ENCODE results near the gene BANP. TPM values are rescaled to one million over a fixed set of nuclear protein-coding genes. Genes with fewer than 3 reads are reported as not detected.
A peak's percentile ranks its signal among the peaks of the same experiment; 100 is the strongest.

Gene BANP
- polyA plus RNA-seq, 4 donors, result 22.8 to 34.0 (median 26.1) TPM

DNA sequence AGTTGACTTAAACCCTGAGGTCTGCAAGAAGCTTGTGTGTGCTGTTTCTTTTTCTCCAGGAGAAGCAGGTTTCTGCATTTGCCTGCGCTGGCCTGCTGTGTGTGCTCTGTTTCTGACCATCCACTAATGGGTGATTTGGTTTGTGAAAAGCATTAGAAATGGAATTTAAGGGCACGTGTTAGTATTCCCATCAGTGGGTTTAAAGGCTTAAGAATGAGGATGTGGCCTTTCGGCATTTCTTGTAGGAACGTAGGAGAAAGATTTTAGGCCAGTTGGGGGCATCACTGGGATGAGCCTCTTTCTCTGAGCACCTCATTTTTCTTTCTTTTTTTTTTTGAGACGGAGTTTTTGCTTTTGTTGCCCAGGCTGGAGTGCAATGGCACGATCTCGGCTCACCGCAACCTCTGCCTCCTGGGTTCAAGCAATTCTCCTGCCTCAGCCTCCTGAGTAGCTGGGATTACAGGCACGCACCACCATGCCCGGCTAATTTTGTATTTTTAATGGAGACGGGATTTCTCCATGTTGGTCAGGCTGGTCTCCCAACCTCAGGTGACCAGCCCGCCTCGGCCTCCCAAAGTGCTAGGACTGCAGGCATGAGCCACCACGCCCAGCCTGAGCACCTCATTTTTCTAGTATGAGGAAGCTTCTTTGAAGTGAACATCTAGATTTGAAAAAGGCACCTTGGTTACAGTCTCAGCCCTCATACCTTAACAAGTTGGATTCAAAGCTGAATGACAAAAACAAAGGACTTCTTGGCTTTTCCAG is 110.3 kb downstream of the BANP start:
- DNase-seq (ENCODE audit: low read depth in 4 of 4, low spot score in 3 of 4), result no peak

DNA sequence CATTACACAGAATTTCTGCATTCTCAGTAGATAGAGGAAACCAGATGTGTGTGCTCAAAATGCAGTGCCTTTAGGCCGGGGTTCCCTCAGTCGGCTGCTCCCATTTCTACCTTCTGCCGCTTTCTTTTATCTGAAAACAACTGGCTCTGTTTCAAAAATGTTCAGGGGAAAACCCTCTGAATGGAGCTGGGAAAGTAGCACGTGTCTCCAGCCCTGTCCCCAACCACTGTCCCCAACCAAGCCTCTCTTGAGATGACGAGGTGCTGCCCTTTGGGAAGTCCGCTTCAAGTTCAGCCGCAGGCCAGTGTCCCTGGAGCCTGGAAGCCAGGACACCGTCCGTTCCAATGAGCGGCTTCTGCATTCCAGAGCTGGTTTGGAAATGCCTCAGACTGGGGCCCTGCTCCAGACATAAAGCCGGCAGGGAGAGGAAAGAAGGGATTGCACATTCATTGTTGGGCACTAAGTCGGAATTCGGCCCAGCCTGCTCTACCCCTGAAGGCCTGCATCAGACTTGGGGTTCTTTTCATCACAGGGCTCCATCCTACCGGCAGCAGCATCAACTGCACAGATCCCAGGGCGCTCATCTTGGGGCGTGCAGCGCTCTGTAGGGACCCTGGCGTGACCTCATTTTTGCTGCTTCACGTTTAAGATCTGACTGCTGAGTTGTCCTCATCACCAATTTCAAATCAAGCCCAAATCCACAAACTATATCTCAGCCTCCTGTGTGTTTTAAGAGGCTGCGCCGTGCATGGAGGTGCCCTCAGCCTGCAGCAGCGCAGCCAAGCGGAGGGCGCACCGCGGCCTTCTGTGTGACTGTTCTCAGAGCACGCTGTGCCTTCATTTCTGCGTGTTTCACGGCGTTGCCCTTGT is 111.3 kb downstream of the BANP start:
- DNase-seq (ENCODE audit: low read depth in 4 of 4, low spot score in 3 of 4), result peak in 2 of 4 donors; percentile 20 to 26

DNA sequence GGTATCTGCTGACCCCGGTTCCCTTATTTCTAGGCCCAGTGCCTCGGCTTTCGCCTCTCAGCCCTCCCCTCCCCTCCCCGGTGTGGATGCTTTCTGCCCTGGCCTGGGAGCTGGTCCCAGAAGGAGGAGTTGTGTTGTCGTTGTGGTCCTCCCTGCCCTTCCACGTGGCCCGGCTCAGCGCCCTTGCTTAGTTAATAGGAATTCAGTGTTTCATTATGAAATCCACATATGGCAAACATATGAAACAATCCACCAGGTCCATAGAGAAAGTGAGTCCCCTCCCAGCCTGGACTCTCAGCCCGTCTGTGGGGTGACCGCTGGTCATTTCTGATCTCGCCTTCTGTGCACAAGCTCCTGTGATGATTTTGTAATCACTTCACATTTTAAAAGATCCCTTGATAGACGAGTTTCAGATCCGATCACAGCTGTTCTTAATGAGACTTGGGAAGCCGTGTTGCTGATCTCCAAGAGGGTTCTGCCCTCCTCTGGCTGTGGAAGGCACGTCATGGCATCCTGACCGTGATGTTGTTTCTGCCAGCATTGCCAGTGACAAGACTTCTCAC is 112.1 kb downstream of the BANP start:
- DNase-seq (ENCODE audit: low read depth in 4 of 4, low spot score in 3 of 4), result no peak

DNA sequence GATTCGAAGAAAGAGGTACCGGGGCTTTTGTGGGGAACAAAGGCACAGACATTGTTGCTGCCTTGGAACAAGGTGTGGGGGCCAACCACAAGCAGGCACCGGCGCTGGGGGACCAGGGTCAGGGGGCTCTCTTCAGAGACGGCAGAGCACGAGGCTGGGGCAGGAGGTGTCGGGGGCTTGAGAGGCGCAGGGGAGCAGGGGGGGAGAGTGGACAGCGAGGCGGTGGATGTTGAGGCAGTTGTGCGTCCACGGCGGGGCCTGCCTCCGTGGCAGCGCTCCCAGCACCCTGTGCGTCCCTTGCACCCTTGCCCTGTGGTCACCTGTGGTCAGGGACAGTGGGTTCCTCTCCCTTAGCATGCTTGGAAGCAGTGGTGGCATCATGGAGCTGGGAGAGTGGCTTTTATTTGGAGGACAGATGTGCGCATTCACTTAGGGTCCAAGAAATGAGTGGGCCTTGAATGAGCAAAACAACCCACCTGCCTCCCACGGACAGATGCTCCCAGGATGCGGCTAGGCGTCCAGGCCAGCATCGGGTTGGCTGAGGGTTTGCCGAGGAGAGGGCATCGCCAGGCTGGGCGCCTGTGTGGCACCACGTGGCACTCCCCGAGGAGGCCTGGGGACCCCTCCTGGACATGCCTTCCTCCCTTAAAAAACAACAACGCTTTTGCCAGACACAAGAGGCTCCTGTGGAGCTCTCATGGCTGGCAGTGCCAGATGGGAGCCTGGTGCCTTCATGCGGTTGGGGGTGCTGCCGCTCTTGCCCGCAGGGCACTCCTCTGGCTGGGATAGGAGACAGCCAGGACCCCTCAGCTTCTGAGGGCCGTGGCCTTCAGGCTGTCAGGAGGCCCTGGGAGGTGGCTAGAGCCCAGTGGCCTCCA is 113.0 kb downstream of the BANP start:
- no peak for DNase-seq (ENCODE audit: low read depth in 4 of 4, low spot score in 3 of 4)

DNA sequence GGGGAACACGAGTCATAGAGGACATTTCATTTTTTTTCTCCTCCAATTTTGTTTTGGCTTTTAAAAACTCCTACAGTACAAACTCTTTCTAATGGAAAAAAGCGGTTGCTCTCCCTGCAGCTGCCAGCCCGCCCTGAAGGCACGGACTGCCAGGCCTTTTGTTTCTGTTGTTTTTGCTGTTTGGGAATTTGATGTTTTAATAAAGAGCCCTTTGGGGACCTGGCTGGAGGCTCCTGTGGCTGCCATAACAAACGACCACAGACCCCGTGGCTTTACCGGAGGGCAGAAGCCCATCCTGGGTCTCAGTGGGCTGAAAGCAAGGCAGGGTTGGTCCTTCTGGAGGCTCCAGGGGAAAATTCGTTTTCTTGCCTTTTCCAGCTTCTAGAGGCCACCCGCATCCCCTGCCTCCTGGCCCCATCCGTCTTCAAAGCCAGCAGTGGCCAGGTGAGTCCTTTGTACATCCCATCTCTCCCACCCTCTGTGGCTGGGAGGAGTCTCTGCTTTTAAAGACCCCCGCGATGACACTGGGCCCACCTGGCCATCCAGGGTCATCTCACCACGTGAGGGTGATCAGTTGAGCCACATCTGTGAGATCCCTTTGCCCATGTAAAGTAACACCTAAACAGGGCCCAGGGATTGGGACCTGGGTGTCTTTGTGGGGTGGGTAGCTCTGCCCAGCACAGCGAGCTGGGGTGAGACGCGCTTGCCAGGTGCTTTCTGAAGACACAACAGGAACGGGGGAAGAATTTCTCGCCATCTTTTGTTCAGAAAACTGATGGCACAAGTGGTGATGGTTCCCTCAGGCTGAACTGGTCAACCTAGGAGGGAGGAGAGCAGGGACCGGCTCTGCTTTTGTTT is 113.9 kb downstream of the BANP start:
- DNase-seq (ENCODE audit: low read depth in 4 of 4, low spot score in 3 of 4), result no peak

DNA sequence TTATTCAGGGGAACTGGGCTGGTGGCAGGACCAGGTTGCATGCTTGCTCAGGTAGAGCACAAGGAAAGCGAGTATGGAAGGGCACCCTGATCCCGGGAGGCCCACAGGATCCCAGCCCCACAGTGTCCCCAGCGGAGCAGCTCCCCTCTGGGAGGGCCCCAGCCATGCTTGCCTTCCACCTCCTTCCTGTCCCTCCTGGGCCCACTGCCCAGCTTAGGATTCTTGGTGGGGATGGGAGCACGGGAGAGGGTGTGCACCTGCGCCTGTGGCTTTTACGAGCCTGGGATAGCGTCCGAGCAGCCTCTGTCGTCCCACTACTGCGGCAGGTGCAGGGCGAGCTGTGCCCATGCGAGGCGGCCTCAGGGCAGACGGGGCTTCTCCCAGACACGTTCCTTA is 114.5 kb downstream of the BANP start:
- DNase-seq (ENCODE audit: low read depth in 4 of 4, low spot score in 3 of 4), result no peak

DNA sequence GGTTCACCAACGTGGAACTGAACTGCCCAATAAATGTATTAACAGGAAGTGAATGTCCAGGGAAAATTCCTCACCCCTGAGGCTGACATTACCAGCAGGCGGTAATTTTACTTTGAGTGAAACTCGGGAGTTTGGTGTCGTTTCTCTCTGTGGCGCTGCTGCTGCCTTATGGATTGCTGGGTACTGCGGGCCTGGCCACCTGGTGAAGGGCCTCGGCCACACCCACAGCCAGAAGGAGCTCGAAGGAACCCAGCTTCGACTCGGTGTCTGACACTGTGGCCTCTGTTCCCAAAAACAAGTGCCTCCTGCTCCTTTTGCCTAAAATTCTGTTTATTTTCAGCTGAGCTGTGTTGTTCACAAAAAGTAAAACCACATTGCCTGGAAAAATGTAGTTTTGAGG is 115.0 kb downstream of the BANP start:
- DNase-seq (ENCODE audit: low read depth in 4 of 4, low spot score in 3 of 4), result no peak

DNA sequence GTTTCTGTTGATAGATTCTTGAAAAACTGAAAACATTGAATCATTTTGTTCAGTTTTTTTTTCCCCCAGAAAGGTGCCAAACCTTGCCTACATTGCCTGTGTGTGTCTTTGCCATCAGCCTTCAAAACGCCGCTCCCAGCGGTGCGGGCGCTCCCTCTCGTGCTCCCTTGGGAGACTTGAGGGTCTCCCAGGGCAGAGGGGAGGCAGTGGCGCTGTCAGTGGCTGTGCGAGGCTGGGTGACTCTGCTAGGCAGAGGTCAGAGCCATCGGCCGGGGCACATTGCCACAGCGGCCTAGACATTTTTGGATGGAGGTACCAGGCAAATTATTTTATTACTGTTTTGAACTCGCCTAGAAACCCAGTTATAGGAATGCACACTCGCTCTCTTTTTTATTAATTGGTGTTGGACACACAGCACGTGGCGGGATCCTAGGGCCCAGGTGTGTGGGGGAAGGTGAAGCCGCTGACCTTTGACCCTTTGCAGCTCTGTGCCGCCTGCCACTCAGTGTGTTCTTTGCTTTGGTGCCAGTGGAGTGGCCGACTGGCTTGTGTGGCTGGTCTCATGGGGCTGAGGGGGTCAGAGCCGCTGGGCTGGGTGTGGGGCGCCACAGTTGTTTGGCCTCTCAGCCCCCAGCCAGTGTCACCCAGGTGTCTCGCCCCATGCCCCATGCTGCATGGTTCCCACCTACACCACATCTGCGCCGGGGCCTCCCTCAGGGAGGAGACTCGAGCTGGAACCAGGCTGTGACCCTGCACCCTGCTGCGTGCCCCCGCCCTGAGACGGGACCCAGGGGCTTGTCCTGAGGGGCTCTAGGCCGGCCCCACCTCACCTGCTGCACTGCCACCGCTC is 115.7 kb downstream of the BANP start:
- DNase-seq (ENCODE audit: low read depth in 4 of 4, low spot score in 3 of 4), result no peak

DNA sequence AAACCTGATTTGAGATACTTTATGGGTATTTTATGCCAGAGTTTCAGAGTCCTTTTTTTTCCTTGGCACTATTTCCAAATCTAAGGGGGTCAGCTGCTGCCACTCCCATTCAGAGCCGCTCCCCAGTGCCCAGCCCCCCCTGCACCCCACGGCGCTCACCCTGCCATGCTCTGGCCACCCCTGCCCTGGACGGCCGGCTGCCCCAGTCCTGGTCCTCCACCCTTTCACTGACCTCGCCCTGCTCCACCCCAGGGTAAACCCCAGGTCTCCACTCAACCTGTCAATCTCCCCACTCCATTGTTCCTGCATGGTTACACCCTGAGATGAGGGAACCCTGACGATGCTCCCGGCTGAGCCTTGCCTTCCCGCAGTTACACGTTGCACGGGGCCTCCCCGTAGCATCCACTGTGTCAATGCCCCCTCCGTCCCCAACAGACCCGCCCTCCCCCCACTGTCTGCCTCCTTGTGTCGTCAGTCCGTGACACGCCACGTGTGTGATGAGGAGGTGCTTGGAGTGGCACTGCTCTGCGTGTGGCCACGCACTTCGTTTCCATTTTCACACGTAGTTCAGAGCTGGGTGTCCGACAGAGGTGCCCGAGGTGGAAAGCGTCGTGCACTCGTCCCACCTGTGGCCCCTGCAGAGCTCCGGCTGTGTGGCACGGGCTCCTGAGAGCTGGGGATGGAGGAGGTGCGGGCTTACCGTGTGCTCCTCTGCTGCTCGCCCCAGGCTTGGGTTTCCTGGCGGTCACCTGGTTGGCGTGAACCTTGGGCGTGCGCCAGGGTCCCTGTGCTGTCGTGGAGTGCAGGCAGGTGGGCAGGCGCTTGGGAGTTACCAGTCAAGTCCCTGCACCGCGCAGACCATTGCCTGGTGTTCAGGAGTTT is 116.5 kb downstream of the BANP start:
- DNase-seq (ENCODE audit: low read depth in 4 of 4, low spot score in 3 of 4), result no peak

DNA sequence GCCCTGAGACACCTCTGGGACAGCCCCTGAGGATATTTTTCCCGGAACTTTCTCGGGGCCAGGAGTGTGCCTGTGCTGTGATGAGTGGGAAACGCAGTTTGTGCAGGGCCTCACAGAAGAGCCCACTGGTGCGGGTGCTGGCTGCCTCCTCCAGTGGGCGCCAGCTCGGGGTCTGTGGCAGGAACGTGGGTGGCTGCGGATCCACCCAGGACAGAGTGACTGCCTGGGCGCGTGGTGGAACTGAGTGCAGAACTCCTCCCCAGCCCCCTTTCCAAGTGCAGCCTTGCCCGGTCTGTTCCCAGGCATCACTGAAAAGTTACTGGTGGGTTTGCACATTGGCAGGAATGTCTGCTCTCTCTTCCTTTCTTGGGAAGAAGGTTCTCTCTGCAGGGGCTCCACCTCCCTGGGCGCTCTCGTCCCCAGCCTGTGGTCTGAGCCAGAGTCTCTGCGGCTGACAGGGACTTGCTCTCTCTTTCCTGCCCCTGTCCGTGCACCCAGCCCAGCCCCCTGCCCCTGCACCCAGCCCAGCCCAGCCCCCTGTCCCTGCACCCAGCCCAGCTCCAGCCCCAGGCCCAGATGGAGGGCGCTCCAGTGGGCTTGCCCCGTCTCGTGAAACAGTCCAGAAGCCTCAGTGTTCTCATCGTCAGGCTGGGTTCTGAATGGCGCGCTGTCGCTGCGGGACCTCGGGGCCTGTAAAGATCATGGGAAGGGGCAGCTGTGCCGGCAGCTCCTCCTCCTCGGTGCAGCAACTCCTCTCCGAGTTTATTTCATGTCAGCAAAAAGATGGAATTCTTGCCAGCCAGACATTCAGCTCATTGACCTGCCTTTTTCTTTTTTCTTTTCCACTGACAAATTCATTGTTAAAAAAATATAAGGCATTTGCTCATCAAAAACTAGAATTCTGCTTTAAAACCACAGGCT is 117.5 kb downstream of the BANP start:
- no peak for DNase-seq (ENCODE audit: low read depth in 4 of 4, low spot score in 3 of 4)

DNA sequence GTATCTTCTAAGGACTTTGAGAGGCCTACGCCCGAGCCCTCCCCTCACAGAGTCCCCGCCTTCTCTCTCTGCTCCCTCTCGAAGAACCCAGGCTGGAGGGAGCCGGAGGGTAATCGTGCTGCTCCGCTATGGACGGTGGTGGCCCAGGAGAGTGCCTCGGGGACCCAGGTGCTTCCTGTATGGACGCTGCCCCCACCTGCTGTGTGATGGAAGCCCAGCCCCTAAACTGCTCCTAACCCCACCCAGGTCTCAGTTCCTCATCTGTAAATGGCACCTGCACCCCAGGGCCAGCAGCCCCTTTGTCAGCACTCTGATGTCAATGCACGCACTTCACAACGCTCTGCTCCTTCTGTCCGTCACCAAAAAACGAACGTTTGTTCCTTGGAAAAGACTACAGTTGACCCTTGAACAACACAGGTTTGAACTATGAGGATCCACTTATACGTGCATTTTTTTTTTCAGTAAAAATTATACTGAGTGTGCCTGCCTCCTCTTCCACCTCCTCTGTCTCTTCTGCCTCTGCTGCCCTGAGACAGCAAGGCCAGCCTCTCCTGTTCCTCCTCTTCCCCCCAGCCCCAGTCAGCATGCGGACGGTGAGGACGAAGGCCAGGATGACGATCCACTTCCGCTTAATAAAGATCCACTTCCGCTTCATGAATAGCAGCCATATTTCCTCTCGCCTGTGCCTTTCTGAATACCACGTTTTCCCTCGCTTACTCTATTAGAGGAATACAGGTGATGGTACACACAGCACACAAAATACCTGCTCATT is 118.3 kb downstream of the BANP start:
- DNase-seq (ENCODE audit: low read depth in 4 of 4, low spot score in 3 of 4), result no peak

DNA sequence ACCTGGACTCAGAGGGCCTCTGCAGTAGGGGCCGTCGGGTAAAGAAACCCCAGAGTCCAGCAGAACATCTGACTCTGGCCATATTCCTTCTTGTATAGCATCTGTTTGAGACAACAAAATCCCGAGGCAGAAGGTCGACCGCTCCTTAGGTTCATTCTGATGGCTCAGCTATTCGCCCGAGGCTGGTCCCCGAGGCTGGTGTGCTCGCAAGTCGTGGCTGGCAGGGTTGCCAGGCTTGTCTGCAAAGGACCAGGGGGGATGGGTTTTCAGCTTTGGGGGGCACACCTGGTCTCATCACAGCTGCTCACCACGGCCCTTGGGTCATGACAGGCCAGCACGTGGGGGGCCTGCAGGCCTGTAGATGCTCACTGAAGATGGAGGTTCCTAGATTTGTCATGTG is 119.1 kb downstream of the BANP start:
- DNase-seq (ENCODE audit: low read depth in 4 of 4, low spot score in 3 of 4), result no peak

DNA sequence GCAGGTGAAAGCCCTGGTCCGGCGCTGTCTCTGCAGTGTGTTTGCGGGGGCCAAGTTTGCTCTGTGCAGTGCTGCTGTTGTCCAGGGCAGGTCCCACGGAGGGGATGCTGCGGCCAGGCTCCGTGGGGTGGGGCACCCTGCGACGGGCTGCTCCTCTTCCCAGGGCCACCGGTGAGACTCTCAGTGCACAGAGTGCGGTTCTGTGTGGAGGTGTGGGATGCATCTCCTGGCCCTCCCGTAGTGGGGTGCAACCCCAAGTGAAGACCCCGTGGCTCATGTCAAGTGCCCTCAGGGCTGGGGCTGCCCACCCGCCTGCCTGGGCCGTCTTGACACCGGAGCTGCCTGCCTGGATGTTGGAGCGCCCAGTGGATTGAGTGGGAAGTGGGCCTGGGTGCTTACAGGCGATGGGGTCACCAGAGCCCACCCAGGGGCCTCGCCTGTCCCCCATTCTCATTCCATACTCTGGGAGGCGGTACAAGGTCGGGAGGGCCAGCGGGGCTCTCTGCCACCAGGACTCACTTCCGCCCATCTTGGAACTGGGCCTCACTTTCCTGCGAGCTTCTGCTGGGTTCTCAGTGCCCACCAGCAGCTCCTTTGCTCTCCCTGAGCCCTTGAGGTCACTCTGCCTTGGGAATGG is 119.9 kb downstream of the BANP start:
- DNase-seq (ENCODE audit: low read depth in 4 of 4, low spot score in 3 of 4), result no peak

DNA sequence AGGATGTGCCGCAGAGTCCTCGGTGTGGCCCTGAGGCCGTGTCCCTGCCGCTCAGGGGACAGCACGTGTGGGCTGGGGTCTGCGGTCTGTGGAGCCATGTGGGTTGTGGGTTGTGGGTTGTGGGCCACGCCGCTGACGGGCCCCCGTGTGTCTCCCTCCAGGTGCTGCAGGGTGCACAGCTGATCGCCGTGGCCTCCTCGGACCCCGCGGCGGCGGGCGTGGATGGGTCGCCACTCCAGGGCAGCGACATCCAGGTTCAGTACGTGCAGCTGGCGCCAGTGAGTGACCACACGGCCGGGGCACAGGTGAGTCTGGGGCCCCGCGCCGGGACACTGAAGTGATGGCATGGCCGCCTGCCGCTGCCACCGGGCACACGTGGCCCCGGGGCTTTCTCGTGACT is 120.7 kb downstream of the BANP start:
- DNase-seq (ENCODE audit: low read depth in 4 of 4, low spot score in 3 of 4), result no peak

DNA sequence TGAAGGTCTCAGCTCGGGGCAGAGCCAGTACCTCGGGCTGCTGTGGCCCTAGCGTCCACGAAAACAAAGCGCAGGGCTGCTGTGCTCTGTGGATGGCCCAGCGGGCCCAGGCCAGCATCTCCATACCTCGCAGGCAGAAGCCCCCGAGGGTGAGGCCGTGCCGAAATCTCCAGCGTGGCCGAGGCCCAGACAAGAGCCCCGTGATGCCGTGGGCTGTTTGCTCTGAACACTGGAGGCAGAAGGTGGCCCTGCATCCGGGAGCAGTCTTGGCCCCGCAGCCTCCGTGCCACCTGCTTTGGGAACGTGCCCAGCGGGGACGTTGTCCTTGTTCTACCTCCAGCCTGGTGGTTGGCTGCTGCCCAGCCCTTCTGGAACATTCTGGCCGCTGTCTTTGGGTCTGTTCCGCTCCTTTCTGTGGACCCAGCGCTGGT is 121.4 kb downstream of the BANP start:
- DNase-seq (ENCODE audit: low read depth in 4 of 4, low spot score in 3 of 4), result no peak
